Measurements from ENCODE around the gene EPB41.
"Not testable (repeated sequence)": the region's sequence is repeated elsewhere in the genome, so short reads cannot be mapped to it uniquely, and the experiment has no call there.

EPB41 gene

GRCh38 chr1:28983091-28983490, 68.7 kb downstream of the EPB41 start:
- DNase-seq, result no peak

- no peak for DNase-seq
These were observed 69.3 kb downstream of the EPB41 start for GRCh38 chr1:28983509-28984310.

- no peak for DNase-seq
These were observed 69.9 kb downstream of the EPB41 start for GRCh38 chr1:28984311-28984684.

- no peak for DNase-seq
These were observed 71.1 kb downstream of the EPB41 start for GRCh38 chr1:28985427-28985826.

GRCh38 chr1:28986306-28986910, 72.0 kb downstream of the EPB41 start:
- DNase-seq, result no peak

- DNase-seq, result no peak
These were observed 88.4 kb downstream of the EPB41 start for GRCh38 chr1:29002792-29003191.

- no peak for DNase-seq
These were observed 89.9 kb downstream of the EPB41 start for GRCh38 chr1:29004288-29004687.

GRCh38 chr1:29004798-29005197, 90.4 kb downstream of the EPB41 start:
- no peak for DNase-seq

GRCh38 chr1:29011775-29012174, 97.4 kb downstream of the EPB41 start:
- DNase-seq, result no peak

GRCh38 chr1:29017235-29017634, 102.9 kb downstream of the EPB41 start:
- no peak for DNase-seq

- no peak for DNase-seq
These were observed 103.8 kb downstream of the EPB41 start for GRCh38 chr1:29017975-29018712.

- DNase-seq, result no peak
These were observed 108.3 kb downstream of the EPB41 start for GRCh38 chr1:29022620-29023019.

GRCh38 chr1:29029667-29030066, 115.3 kb downstream of the EPB41 start:
- DNase-seq, result no peak

GRCh38 chr1:29032841-29033240, 118.5 kb downstream of the EPB41 start:
- no peak for DNase-seq

- no peak for DNase-seq
These were observed 119.6 kb downstream of the EPB41 start for GRCh38 chr1:29033829-29034466.

- DNase-seq, result no peak
These were observed 129.1 kb downstream of the EPB41 start for GRCh38 chr1:29043274-29043965.

- DNase-seq, result no peak
These were observed 129.6 kb downstream of the EPB41 start for GRCh38 chr1:29044010-29044409.

- DNase-seq, result not testable (repeated sequence)
These were observed 131.3 kb downstream of the EPB41 start for GRCh38 chr1:29045663-29046062.

- DNase-seq, result no peak
These were observed 132.8 kb downstream of the EPB41 start for GRCh38 chr1:29047142-29047541.

- DNase-seq, result no peak
These were observed 135.8 kb downstream of the EPB41 start for GRCh38 chr1:29050166-29050565.

GRCh38 chr1:29052100-29052499, 137.7 kb downstream of the EPB41 start:
- DNase-seq, result no peak

- no peak for DNase-seq
These were observed 138.6 kb downstream of the EPB41 start for GRCh38 chr1:29052941-29053340.

GRCh38 chr1:29055160-29055559, 140.8 kb downstream of the EPB41 start:
- no peak for DNase-seq

Measured in effector CD4-positive, alpha-beta T cell (primary cell).